Activated CD8-positive, alpha-beta memory T cell treated with anti-CD3 and anti-CD28 coated beads for 24 hours (primary cell): ENCODE measurements around the gene RPS24.
"Not testable (repeated sequence)": the region's sequence is repeated elsewhere in the genome, so short reads cannot be mapped to it uniquely, and the experiment has no call there.

Experiments
- DNase-seq: peaks from one replicate; pipeline ENCODE4 v3.0.0-alpha.2; 2020

The RPS24 gene

DNA sequence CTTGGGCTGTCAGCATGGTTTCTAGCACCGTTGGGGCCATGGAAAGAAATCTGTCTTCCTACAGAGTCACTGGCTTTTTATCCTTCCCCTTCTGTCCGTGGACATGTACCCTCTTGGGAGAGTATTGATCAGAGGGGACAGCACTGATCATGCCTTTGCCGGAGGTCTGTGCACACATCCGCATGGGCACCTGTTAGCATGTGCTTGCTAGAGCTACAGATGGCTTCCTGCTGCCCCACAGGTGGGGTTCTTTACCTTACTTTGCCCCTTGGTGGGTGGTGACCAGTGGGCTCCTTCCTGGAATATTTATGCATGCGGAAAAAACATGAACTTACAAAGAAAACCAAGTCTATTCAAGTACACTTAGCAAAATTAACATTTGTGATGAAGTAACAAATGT lies 24.9 kb downstream of the RPS24 start:
- no peak for DNase-seq

DNA sequence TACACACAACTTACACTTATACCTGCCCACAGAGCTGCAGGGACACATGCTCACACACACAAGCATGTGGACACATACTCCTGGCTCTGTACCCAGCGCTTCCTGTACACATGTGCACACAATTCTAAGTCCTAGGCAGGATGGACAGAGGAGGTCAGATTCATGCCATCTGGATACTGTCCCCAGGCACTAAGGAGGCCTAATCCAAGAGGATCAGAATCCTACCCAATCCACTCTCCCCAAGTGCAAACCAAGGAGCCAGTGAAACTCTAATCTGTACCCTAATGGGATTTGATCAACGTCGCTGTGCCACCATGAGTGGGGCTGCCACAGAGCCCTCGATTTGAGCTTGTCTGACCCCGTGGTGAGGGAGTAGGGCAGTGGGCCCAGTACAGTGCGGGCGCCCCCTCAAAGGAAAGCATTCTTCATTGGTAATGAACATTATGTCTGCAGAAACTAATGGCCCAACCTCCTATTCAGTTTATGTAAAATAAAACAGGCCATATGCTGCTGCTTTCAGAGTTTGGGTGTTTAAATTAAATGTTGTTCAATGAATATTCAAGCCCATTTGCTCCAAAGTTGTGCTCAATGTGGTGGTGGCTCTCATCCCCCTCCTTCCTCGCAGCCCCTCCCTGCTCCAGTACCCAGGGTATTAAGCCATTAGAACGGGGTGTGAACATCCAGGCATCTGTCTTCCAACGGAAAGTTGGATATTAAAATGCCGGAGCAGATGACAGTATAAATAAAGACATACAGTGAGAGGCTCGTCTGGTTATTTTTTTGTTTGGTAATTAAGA lies 26.4 kb downstream of the RPS24 start:
- no peak for DNase-seq

DNA sequence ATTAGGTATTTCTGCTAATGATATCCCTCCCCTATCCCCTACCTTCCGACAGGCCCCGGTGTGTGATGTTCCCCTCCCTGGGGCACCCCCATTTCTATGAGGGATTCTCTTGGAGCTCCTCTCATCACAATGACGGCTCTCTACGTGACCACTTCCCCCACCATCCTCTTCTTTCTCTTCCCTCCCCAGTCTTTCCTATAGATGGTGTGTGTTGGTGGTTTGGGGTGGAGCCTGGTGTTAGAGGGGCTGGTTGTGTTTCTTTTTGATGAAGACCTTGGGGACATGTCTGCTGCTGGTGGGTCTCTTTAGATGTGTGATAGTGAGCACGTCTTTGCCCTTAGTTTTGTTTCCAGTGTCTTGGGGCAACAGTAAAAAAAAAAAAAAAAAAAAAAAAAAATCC lies 28.6 kb downstream of the RPS24 start:
- DNase-seq, result no peak

DNA sequence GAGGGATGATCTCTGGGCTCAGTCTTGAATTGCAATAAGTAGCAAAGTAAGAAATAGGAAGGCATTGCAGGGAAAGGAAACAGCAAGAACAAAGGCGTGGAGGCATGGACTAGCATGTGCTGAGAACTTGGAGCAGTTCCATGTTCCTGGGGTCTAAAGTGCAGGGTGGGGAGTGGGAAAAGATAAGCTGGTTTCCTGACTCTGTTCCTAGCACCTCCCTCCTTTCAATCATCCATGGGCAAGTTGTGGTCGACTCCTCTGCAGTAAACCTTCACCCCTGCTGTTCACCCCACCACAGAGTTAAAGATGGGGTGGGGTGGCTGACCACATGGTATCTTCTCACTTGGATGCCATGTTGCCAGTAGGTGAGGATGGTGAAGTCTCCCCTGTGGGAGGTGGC lies 29.6 kb downstream of the RPS24 start:
- DNase-seq, result no peak

DNA sequence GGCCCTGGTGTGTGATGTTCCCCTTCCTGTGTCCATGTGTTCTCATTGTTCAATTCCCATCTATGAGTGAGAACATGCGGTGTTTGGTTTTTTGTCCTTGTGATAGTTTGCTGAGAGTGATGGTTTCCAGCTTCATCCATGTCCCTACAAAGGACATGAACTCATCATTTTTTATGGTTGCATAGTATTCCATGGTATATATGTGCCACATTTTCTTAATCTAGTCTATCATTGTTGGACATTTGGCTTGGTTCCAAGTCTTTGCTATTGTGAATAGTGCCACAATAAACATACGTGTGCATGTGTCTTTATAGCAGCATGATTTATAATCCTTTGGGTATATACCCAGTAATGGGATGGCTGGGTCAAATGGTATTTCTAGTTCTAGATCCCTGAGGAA lies 31.3 kb downstream of the RPS24 start:
- DNase-seq, result not testable (repeated sequence)

DNA sequence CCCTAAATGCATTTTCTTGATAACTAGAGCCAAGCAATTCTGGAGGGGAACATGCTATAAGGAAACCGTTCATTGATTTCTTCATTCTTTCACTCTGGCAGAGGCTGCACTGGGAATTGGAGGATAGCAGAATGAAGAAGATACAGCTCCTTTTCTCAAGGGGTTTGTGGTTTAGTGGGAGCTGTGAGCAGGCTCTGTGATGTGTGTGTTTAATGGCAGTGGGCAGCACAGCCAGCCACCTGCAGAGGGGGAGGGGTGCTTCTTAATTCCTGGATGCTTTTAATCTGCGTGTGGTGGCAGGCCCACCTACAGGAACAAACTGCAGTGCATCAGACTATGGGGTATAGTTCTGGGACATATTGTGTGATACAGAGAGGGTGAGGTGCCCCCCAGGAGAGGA lies 31.9 kb downstream of the RPS24 start:
- no peak for DNase-seq

DNA sequence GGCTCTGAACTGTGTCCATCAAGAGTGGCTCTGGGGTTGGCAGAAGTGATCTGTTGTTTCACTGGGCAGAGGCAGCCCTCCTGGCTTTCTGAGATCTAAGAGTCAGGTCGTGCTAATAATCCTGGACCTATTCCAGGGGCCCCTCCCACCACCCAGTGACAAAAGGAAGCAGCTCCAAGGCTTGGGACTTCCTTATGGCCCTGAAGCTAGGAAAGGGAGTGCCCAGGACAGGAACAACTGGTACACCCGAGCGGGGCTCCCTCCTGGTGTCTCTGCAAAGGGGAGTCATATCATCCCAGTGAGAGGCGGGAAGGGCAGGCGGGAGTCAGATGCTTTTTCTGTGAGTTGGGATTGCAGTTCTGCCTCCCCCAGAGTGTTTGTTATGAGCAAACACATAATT lies 32.3 kb downstream of the RPS24 start:
- DNase-seq, result no peak

DNA sequence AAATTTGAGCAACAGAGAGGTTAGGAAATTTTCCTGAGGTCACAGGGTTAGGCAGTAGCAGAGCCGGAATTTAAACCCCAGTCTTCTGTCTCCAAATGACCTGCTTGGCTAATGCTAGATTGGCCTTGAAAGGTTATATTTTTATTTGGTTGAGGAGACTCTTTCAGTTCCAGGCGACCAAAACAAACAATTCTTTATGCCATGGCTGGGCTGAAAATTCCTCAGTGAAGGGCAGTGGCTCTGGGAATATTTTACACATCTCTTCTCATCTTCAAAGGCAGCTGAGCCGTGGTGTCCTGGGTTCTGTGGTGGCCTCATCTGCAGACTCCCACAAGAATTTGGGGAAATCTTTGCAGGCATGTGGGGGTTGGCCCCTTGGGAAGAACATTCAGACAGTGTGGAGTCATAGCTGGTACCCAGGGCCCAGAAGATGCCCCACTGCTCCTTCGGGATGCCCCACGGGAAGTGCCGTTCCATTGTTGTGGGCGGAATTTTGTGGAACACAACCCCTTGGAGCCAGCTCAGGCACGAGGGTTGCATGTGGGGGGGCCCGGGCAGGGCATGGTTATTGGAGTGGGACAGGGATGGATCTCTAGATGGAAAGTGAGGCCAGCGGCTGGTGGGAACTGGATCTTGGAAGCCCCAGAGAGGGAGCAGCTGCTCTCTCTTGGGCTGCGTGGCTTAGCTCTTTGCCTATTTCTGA lies 33.2 kb downstream of the RPS24 start:
- DNase-seq, result no peak

DNA sequence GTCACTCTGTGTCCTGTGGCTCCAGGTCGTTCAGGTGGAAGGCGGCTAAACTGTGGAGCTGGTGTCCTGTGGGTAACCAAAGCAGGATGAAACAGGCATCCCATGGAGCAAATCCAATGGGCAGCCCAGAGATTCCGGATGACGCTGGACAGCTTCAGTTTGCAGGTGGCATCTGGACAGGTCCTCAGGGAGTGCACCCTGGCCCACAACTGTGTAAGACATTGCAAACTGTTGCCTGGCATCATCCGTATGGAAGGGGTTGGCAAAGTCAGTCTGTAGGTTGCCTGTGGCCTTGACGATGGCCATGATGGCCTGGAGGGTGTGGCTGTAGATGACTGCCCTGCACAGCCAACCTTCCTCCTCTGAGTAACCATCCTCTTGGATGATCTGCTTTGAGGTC lies 35.5 kb downstream of the RPS24 start:
- no peak for DNase-seq

DNA sequence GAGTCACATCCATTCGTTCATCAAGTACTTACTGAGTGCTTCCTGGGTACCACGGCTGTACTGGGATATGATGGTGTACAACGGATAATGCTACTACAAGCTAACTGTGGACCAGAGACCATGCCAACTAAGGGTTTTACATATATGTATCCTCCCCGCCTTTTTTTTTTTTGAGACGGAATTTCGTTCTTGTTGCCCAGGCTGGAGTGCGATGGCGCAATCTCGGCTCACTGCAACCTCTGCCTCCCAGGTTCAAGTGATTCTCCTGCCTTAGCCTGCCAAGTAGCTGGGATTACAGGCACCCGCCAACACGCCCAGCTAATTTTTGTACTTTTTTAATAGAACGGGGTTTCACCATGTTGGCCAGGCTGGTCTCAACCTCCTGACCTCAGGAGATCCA lies 36.4 kb downstream of the RPS24 start:
- DNase-seq, result not testable (repeated sequence)

DNA sequence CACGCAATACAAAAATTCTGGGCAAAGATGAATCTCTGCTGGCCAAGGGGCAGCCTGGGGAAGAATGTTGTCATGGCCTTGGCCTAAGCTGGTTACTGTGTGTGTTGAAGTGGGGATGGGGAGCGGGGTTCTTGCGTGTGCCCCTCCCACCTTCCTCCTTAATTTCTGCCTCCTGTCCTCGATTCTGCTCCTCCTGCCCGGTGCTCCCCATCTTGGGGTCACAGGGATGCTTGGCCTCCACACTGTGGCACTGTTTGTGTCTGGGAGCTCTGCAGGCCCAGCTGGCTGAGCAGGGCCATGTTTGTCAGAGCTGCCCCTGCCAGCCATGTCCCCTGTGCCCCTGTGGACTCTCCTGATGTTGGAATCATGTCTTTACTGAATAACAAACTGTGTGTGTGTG lies 37.1 kb downstream of the RPS24 start:
- no peak for DNase-seq

DNA sequence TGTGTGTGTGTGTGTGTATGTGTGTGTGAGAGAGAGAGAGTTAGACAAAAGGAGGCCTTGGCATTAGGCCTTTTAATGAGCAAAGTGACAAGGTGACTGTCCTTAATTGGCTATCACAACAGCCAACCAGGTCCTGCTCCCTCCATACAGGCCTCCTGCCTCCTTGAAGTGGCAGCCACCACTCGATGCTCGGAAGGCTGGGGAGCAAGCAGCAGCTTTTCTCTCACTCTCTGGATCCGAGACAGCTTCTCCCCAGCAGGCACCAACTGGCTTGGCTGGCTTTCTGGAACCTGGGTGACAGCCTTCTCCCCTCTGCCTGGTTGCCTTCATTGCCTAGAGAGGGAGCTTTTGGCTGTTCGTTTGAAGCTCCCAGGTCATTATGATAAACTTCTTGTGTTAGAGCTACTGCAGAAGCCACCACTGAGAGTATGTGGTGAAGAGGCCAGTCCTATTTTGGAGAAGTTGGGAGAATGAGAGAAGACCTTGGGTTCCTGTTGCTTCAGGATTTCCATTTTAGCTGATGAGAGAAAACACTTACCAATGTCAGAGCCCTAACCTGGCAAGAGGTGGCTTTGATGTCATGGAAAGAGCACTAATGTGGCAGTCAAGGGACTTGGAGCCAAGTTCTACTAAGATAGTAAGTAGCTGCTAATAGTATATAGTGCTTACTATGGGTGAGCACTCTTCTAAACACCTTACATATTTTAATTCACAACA lies 37.6 kb downstream of the RPS24 start:
- no peak for DNase-seq

DNA sequence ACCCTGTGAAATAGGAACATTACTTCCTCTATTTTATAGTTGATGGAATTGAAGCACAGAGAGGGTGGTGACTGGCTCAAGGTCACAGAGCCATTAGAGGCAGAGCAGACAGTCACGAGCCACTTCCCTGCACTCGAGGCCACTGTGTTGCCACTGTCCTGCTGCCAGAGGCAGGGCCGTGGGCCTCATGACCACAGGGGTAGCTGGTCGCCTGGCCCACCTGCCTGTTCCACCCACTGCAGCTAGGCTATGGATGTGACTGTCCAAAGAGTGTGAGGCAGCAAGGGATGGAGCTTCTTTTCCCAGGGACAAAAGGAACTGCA lies 38.2 kb downstream of the RPS24 start:
- no peak for DNase-seq

DNA sequence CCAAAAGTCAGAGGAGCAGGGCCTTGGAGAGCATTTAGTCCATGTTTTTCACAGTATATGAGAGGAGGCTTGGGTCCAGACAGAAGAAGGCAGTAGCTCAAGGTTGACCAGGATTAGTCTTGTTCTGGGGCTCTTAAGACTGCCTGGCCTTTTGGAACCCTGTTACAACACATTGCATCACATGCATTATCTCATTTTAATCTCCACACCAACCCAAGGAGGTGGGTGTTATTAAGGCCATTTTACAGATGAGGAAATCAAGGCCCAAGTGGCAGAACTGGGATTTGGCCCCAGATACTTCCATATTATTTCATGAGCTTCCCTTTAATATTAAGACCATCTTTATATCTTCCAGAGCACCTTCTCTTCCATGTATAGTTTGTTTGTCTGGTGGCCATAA lies 38.8 kb downstream of the RPS24 start:
- no peak for DNase-seq

DNA sequence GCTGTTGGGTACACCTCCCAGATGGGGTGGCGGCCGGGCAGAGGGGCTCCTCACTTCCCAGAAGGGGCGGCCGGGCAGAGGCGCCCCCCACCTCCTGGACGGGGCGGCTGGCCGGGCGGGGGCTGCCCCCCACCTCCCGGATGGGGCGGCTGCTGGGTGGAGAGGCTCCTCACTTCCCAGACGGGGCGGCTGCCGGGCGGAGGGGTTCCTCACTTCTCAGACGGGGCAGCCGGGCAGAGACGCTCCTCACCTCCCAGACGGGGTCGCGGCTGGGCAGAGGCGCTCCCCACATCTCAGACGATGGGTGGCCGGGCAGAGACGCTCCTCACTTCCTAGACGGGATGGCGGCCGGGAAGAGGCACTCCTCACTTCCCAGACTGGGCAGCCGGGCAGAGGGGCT lies 42.1 kb downstream of the RPS24 start:
- DNase-seq, result not testable (repeated sequence)

DNA sequence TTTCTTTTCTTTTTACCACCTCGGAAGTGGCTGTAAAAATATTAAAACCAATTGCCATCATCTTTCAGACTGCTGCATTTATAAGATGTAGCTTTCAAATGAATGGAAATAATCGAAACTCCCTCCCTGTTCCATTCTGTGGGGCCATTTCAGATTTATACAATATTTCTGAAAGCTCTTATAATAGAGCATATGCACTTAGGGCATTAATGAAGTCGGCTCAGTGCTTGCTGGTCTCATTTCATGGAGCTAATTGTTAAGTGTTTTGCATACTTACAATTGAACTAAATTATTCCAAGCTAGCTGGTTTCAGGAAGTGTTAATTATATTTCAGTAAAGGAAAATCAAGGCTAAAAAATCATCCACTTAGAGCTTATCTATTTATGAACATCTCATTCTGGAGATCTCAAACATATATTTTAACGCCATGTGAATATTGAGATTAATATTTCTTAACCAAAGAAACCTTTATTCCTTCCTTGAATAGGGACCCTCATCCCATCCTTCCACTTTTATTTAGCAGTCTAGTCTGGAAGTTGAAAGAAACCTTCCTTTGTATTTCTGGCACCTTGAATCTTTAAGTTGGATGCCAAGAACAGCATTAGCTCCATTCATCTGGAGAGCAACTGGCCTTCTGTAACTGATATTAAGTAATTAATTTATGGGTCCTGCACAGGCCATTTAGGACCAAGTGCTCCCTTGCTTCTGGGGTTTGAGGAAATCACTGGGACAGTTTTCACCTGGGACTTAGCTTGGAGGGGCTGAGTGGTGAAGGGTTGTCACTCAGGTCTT lies 45.1 kb downstream of the RPS24 start:
- no peak for DNase-seq

DNA sequence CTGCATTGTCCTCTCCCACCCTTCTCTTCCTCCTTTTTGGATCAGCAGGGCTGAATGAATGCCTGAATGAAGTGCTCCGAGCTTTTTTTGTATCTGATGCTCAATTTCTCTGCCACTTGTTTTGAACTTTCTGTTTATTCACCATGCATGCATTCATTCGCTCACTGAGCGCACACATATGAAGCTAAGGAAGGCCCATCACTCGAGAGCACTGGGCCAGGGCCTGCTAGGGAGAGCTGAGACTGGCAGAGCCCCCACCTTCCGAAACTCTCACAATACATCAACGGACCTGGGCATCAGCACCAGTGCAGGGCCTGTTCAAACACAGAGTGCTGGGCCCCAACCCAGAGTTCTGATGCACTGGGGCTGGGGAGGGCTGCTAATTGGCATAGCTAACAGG lies 45.7 kb downstream of the RPS24 start:
- DNase-seq, result no peak

DNA sequence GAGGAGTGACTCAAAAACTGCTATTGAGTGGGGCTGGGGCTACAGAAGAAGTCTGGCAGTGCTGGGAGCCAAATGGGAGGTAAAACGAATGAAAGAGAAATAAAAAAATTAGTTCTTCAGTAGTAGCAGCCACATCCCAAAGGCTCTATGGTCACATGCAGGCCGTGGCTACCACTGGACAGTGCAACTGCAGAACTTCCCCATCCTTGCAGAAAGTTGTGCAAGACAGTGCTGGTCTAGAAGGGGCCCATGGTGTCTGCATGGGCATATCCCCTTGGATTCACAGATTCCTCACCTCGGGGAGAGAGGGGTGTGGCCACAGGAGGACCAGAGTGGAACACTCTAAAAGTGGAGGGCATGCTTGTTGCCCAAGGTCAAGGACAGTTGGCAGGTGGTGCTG lies 47.6 kb downstream of the RPS24 start:
- DNase-seq, result no peak

DNA sequence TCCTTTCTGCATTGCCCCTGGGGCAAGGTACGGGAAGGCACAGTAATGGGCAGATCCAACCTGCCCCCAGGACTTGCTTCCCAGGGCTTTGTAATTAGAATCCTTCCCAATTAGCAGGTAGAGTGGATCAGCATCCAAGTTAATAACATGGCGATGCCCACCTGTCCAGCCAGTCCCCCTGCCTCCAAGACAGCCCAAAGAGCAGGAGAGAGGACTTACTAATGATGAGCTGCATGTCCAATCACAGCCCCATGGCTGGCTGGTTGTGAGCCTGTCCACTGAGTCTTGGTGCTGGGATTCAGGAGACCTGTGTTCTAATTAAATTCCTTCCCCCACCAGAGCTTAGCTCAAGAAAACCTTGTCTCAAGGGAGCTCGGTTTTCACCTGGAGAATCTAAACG lies 49.0 kb downstream of the RPS24 start:
- DNase-seq, result no peak
